Ureter (tissue), 1 donor: ENCODE measurements around the gene MMP20. TPM values are rescaled to one million over a fixed set of nuclear protein-coding genes. Genes with fewer than 3 reads are reported as not detected.

Source experiments
- DNase-seq: peaks from one replicate; pipeline ENCODE4 v3.0.0-alpha.2; 2020; ENCODE audit warnings: low spot score
- total RNA-seq: library from RNA; stranded (reverse); gene quantifications from one replicate; pipeline ENCODE4 v1.2.4, GENCODE V29; 2023
- donor health status: DM: yes; HTN: yes; CAD: no.

Gene MMP20
- total RNA-seq, 1 donor from 2014 or later = not detected

GRCh38 chr11:102623128-102623527 is 2.0 kb downstream of the MMP20 start:
- no peak for DNase-seq

- DNase-seq = no peak
Observed at GRCh38 chr11:102622258-102622657, 2.9 kb downstream of the MMP20 start.

- no peak for DNase-seq
Observed at GRCh38 chr11:102620818-102621561, 4.1 kb downstream of the MMP20 start.

DNA sequence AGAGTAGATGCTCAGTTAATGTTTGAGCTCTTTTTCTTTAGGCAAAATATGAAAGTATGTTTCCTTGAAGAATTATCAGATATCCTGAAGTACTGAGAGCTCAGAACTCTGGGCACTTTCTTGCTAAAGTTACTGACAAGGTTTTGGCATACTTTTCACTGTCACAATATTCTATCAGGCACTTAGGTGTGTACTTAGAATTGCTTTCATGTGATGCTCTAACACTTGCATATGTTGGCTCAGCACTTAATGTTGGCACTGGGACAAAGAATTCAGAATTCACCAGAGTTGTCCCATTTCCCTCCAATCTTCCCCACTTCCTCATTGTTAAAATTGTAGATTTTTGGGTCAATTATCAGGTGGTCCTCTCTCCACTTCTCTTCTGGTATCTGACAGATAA is 5.0 kb downstream of the MMP20 start:
- no peak for DNase-seq

GRCh38 chr11:102617466-102618008 is 7.6 kb downstream of the MMP20 start:
- DNase-seq = no peak

DNA sequence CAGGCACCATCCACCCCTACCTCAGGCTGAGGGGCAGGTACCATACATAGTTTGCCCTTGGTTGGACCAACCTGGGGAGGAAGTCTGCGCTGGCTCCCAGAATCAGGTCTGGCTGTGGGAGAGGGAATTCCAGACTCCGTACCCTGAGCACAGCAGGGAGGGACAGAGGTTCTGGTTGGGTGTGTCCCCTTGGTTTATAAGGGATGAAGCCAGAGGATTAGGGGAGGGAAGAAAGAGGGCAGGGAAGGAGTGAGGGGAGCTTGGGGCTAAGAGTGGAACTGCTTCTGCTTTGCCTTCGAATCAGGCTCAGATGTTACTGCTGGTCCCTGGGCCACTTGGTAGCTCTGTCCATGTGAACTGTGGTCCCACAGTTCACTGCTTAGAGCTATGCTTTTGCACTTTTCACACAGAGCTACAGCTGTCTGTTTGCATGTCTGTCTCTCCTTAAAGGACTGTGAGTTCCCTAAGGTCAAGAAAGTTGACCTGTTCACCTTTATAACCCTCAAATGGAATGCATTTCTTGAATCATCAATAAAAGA is 9.2 kb downstream of the MMP20 start:
- no peak for DNase-seq

DNA sequence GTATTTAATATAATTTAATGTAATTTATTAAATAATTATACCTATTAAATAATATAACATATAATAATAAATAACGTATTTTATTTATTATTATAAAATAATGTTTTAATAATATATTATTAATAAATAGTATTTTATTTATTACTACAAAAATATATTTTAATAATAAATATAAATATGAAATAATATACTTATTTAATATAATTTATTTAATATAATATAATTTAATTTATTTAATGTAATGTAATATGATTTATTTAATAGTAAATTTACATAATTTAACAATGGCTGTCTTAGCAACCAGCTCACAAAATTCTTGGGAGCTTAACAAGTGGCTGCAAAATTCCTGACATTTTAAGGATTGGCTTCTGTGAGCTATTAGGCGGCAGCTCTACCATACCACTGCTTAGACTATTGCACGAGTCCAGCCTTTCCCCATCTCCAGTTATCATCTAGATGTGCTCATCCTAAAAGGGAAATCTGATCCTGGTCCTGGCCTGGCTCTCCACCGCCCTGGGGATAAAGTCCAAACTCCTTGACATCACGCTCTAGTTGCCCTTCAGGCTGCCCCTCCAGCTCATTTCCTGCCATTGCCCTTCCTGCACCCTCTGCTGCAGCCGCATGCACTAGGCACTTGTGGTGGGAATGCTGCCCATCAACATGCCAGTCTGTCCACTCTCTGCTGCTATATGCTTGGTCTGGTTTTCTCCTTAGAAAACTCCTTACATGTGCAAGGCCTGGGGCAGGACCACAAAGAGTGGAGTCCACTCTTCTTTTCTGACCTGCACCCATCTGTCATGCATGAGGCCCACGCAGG is 9.8 kb downstream of the MMP20 start:
- no peak for DNase-seq

- no peak for DNase-seq
Observed at GRCh38 chr11:102614485-102614884, 10.6 kb downstream of the MMP20 start.

DNA sequence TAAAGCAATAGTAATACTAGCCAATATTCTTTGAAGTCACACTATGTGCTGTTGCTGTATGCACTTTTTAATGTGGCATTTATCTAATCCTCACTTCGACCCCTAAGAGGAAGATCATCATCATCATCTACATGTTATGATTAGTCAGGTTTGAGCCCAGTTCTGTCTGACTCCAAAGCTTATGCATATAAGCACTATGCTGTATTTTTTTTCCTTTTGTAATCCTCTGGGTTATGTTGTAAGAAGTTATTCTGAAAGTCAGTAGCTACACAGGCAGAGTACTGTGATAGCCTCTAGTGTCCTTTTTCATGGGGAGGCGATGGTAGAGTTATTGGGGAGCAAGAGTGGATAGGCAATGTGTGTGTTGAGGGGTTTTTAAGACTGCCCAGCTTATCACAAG is 11.1 kb downstream of the MMP20 start:
- no peak for DNase-seq

- DNase-seq = no peak
Observed at GRCh38 chr11:102613450-102613849, 11.7 kb downstream of the MMP20 start.

- DNase-seq = no peak
Observed at GRCh38 chr11:102611291-102611690, 13.8 kb downstream of the MMP20 start.

GRCh38 chr11:102610200-102610599 is 14.9 kb downstream of the MMP20 start:
- DNase-seq = no peak

- no peak for DNase-seq
Observed at GRCh38 chr11:102608699-102609098, 16.4 kb downstream of the MMP20 start.

GRCh38 chr11:102604875-102605274 is 20.3 kb downstream of the MMP20 start:
- DNase-seq = no peak

DNA sequence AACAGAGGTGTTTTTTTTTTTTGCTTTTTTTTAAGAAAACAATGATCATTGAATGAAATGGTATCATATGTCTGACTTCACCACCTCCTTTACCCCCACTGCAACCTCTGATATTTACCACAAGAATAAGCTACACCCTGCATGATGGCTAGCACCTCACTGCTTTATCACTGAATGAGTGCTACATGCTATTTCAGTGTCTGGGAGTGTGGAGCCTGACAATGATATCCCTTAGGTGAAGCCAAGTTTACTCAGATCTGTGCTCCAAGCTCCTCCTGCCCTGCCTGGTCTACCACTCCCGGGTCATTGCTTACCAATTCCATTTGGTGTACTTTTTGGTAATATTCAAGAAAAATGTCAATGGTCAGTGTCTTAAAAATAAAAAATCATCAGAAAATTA is 21.1 kb downstream of the MMP20 start:
- DNase-seq = no peak

GRCh38 chr11:102603576-102603975 is 21.6 kb downstream of the MMP20 start:
- DNase-seq = no peak

- no peak for DNase-seq
Observed at GRCh38 chr11:102603091-102603490, 22.0 kb downstream of the MMP20 start.

DNA sequence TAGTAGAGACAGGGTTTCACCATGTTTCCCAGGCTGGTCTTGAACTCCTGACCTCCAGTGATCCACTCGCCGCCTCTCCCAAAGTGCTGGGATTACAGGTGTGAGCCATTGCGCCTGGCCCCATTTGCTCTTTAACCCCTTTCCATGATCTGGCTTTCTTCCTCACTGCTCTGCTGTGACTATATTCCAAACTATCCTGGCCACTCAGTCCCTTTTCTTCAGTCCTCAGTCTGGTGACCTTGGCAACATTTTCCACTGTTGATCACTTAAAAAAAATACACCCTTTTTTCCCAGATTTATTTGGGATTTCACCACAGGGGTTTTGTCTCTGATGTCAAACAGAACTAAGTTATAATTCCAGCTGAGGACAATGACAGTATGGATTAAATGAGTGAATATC is 24.5 kb downstream of the MMP20 start:
- no peak for DNase-seq

DNA sequence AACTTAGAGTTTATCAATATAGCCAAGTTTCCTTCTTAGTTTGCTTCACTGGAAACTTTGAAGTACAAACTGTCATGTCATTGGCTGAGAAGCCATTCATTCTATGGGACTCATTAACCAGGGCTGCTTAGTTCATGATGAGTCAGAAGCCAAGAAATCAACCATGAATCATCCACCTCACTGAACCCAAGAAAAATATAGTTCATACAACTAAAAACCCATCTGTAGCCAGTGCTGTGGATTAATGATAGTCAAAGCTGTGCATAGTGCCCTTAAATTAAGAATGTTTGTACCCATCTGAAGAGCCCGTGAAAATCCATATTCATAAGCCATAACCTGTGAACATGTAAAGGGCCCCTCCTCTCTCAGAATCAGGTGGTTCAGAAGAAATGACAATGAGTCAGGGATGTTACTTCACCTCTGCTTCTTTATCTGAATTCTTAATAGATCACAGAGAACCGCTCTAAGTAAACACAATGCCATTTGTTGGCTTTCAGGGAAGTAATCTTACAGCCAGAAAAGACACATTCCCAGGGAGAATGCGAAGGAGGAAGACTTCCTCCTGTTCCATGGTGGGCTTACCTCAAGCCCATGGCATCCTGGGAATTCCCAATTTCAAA is 25.4 kb downstream of the MMP20 start:
- no peak for DNase-seq

- DNase-seq = no peak
Observed at GRCh38 chr11:102598272-102598671, 26.9 kb downstream of the MMP20 start.

- no peak for DNase-seq
Observed at GRCh38 chr11:102596578-102596977, 28.6 kb downstream of the MMP20 start.
